HG03460 (cell line): ENCODE measurements around the gene DES.
"Not testable (repeated sequence)": the region's sequence is repeated elsewhere in the genome, so short reads cannot be mapped to it uniquely, and the experiment has no call there.

Experiments
- ATAC-seq: cut with Tn5 transposase; IDR thresholded peaks from one replicate; pipeline ENCODE4 v1.9.1; 2021; ENCODE audit not compliant: unreplicated experiment

Gene DES

DNA sequence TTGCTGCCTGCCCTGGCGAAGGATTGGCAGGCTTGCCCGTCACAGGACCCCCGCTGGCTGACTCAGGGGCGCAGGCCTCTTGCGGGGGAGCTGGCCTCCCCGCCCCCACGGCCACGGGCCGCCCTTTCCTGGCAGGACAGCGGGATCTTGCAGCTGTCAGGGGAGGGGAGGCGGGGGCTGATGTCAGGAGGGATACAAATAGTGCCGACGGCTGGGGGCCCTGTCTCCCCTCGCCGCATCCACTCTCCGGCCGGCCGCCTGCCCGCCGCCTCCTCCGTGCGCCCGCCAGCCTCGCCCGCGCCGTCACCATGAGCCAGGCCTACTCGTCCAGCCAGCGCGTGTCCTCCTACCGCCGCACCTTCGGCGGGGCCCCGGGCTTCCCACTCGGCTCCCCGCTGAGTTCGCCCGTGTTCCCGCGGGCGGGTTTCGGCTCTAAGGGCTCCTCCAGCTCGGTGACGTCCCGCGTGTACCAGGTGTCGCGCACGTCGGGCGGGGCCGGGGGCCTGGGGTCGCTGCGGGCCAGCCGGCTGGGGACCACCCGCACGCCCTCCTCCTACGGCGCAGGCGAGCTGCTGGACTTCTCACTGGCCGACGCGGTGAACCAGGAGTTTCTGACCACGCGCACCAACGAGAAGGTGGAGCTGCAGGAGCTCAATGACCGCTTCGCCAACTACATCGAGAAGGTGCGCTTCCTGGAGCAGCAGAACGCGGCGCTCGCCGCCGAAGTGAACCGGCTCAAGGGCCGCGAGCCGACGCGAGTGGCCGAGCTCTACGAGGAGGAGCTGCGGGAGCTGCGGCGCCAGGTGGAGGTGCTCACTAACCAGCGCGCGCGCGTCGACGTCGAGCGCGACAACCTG, at the start of gene DES:
DES (plus strand) TSS at position 223 of the 857 bp plus-strand sequence; CDS start at position 309, 86 bp downstream.
- no peak for ATAC-seq

DNA sequence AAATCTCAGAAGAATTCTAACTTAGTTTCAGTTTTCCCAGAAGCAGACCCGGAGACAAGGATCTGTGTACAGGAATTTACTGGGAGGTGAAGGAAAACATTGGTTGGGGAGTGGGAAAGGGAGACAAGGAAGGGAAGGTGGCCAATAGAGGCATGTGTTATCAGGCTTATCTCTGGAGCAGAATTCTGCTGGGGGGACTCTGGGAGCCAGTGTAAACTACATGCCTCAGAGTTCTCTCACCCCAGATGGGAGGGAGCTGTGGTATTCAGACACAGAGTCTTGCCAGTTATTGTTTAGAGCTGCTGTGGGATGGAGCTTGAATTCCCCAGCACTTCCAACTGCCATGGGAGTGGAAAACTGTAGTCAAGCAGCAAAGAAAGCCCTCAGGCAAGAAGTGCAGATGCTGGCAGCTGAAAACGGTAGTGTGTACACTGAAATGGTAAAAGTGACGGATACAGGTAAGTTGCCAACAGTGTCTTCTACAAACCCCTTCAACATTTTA, 49.4 kb upstream of the DES start:
- no peak for ATAC-seq

GRCh38 chr2:219369447-219369861, 48.7 kb upstream of the DES start:
- no peak for ATAC-seq

GRCh38 chr2:219378163-219378851, 39.9 kb upstream of the DES start:
- no peak for ATAC-seq

- ATAC-seq, result no peak
These were observed 37.3 kb upstream of the DES start for GRCh38 chr2:219380926-219381325.

DNA sequence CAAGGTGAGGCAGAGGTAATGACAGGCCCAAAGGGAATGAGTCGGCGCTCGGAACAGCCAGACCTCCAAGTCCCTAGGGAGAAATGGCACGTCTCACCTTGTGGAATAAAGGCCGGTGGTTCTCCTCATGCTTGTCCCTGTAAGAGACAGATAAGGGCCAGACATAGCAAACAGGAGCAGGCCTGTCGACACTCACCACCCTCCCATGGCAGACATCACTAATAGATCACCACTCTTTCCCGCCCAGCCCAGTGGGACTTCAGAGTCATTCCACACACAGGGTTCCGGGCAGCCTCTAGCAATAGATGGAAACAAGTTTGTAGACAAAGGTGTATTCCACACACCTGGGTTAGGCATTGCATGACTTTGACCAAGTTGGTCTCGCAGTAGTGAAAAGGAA, 36.7 kb upstream of the DES start:
- ATAC-seq, result no peak

GRCh38 chr2:219384083-219384713, 34.0 kb upstream of the DES start:
- no peak for ATAC-seq

- ATAC-seq, result no peak
These were observed 33.3 kb upstream of the DES start for GRCh38 chr2:219384859-219385258.

DNA sequence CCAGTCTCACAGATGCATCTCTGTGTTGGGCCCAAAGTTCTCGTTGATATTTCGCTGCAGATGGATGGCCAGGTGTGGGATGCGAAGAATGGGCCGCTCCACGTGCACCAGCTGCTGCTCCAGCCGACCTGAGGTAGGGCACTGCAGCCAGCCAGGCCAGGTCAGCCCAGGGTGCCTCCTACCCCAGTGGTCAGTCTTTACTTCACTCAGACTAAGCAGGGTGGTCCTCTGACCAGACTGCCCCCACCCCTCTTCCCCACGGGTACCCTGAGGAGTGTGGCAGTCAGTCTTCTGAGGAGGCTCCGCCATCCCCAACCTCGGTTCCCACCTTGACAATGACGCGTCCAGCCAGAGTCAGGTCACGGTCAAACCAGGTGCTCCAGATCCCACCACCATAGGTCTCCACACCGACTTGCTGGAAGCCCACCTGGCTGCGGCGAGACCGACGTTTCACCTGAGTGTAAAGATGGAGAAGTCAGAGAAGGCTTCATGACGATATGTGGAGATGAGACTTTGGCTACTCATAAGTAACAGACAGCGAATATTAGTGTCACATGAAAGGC, 32.1 kb upstream of the DES start:
- no peak for ATAC-seq

DNA sequence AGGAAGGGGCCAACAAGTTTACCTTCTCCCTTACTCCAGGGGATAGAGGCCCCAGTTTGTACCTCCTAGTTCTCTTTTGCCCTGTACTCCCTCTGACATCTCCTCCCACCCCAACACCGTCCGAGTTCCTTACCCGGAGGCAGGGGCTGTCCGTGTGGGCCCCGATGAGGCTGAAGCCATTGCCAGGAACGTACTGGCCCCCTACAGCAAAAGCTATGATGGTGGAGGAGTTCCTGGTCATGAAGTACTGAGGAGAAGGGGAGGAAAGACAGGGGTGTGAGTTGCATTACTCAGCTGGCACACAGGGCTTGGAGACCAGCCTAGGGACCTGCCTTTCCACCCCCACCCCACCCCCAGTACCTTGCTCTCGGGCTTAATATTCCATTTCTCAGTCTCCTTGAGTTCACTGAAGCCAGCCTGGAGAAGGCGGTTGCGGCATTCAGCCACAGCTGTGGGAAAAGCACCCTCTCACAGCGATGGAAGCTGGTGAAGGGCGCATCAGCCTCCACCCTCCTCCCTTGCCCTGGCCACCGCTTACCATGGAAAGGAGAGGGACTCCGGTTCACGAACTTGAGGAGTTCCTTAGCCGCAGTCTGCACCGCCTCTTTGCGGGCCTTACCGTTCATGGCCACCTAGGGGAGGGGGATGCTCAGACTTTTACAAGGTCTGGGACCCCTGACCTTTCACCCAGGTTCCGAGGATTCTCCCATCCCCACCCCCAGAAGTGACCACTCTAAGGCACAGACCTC, 31.5 kb upstream of the DES start:
- no peak for ATAC-seq

DNA sequence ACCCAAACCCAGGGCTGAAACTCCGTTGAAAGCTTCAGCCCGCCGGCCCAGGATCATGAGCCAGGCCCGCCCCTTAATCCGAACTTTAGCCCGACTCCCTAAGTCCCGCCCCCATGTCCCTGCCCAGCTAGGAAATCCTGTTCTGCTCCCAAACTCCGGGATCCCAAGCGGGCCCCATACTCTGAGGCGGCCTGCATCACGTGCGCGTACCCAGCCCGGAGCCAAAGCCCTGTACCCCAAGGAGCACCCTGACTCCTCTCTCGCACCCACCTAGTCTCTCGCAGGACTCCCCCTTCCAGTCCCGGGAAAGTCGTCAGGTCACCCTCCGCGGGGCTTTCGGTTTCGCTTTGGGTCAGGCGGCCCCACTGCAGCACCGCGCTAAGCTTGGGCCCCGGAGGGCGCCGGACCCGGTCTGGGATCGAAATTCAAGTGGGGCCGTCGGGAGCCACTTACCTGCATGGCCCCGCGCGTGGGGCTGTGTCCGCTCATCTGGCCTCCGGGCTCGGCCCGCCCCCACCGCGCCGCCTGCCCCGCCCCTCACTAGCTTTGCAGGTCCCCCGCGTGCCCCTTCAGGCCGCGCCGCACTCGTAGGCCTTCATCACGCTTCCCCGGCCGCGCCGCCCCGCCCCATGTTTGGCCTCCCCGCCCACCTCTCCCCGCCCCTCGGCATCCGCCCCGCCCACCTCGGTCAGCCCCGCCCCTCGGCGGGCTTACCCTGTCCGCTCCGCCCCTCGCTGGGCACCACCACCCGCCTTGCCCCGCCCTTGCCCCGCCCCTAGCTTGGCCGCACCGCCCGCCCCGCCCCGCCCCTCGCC, 30.7 kb upstream of the DES start, which contains the start of gene DNPEP:
DNPEP (minus strand) TSS at position 607 of the 815 bp plus-strand sequence; CDS start at position 489, 118 bp downstream.
- ATAC-seq, result peak; percentile 61

- peak; percentile 85 for ATAC-seq
These were observed 29.9 kb upstream of the DES start for GRCh38 chr2:219388121-219388906.

DNA sequence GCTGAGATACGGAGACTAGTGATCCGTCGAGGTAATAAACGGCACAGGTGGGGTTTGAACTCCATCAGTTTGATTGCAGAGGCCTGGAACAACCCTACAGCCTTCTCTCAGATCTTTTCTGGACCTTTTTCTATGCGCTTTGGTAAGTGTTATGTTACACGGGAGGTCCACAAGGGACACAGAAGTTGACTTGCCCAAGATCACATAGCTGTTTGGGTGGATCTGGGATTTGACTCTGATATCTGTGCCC, 29.3 kb upstream of the DES start:
- ATAC-seq, result no peak

GRCh38 chr2:219392754-219393153, 25.4 kb upstream of the DES start:
- no peak for ATAC-seq

GRCh38 chr2:219395056-219395455, 23.1 kb upstream of the DES start:
- ATAC-seq, result not testable (repeated sequence)

DNA sequence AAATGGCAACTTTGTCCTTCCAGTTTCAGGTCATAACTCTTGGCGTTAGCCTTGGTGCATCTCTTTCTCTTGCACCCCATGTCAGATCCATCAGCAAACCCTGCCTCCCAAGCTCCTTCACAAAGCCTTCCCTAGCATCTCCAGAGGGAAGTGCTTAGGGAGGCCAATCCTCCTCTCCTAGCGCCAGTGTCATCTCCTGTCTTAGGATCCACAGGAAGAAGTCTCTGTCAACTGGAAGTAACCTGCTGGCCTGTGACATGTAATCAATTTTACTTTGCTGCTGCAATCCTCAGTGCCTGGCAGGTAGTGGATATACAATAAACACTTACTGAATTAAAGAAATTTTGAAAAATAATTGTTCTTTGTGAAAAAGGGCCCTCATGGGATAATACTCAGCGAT, 22.6 kb upstream of the DES start:
- ATAC-seq, result no peak

GRCh38 chr2:219396863-219397457, 21.2 kb upstream of the DES start:
- ATAC-seq, result no peak

DNA sequence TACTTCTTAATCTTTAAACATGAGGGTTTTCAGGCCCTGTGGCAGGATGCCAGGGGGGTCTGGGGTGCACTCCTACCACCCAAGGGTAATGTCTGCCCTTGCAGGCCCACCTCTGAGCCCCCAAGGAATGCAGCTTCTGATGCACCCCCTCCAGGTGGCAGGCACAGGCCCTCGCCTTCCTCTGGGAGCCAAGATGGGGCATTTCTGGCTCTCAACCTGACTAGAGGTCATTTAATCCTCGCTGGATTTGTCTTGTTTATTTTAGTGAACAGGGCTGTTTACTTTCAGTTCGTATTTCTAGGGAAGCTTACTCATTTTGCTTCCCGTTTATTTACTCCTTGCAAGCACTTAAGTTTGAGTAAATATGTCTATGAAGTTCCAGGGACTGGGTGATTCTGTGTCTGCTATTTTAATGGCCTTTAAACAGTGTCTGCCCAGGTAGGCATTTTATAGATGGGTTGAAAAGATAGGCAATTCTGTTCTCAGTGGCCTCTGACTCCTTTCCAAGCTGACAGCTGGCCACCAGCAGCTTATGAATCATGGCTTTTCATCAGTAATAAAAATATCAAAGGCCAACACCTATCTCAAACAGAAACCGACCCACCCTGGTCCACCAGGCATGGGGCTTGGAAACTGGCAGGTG, 19.3 kb upstream of the DES start:
- no peak for ATAC-seq
